ENCODE data around the gene ZNF512. TPM values are rescaled to one million over a fixed set of nuclear protein-coding genes. Genes with fewer than 3 reads are reported as not detected.

The ZNF512 gene
- total and polyA plus RNA-seq, 4 donors, result 10.5 to 64.9 (median 18.6) TPM

GRCh38 chr2:27671235-27671634 lies 88.4 kb downstream of the ZNF512 start:
- no peak for ATAC-seq (ENCODE audit: insufficient read depth, low FRiP score)
- H3K27ac ChIP-seq (ENCODE audit: low read depth in 1 of 2, low read length in 1 of 2), result no peak overlapping the region
- H3K4me1 ChIP-seq (ENCODE audit: control insufficient read depth in 5 of 5, insufficient read depth in 5 of 5, low read length in 5 of 5), result no peaks in the 10 kb centered on the region
- DNase-seq, result no peak
- H3K9me3 ChIP-seq (ENCODE audit: control insufficient read depth in 4 of 4, insufficient read depth in 3 of 4, low read length in 3 of 4), result no peaks in the 10 kb centered on the region
- H3K4me3 ChIP-seq, result no peak overlapping the region
- 92 to 98% methylated on average over 4 of the region's 4 CpGs for WGBS, 2 donors
- no peak for TF ChIP-seq CTCF (IDR thresholded peaks at IDR 0.05; ENCODE audit: control extremely low read depth, extremely low read depth)
- H3K9ac ChIP-seq (ENCODE audit: insufficient read depth in 1 of 2, low read length in 2 of 2), result no peak overlapping the region
- no peaks in the 10 kb centered on the region for H3K27me3 ChIP-seq (ENCODE audit: control insufficient read depth in 3 of 3, insufficient read depth in 3 of 3, low read length in 2 of 3)
- H3K36me3 ChIP-seq (ENCODE audit: control insufficient read depth in 4 of 4, insufficient read depth in 4 of 4, low read length in 4 of 4), result peaks cover 11 to 23% (median 13%) of the 10 kb centered on the region in 4 donors

Small RNAs within 50 kb of the gene (small RNA-seq; reads per million reads assigned to genes)
- not detected for gene RF00340 (ENCODE audit: low replicate concordance)

Other genes with a start within 250 kb of the ZNF512 start
- gene GTF3C2, start 226.3 kb upstream of the ZNF512 start, total RNA-seq, result 10 to 100 TPM; 46.4 to 61.8 TPM
- gene GTF3C2, start 226.3 kb upstream of the ZNF512 start, polyA plus RNA-seq, result 10 to 100 TPM; 28.7 to 41.0 TPM
- gene EIF2B4, start 212.7 kb upstream of the ZNF512 start, total RNA-seq, result 10 to 100 TPM; 19.6 to 37.3 TPM
- gene EIF2B4, start 212.7 kb upstream of the ZNF512 start, polyA plus RNA-seq, result 10 to 100 TPM; 37.3 to 55.4 TPM
- 100 to 1,000 TPM in 1 of 2 donors, 10 to 100 TPM in 1; 65.8 to 129 TPM for gene SNX17, start 212.4 kb upstream of the ZNF512 start, total RNA-seq
- gene SNX17, start 212.4 kb upstream of the ZNF512 start, polyA plus RNA-seq, result 100 to 1,000 TPM in 1 of 2 donors, 10 to 100 TPM in 1; 68.4 to 123 TPM
- gene ZNF513, start 202.3 kb upstream of the ZNF512 start, total RNA-seq, result 10 to 100 TPM in 1 of 2 donors, 1 to 10 TPM in 1; 8.0 to 21.1 TPM
- gene ZNF513, start 202.3 kb upstream of the ZNF512 start, polyA plus RNA-seq, result 10 to 100 TPM; 21.6 to 22.2 TPM
- 10 to 100 TPM; 45.9 to 66.0 TPM for gene PPM1G, start 173.5 kb upstream of the ZNF512 start, total RNA-seq
- 10 to 100 TPM; 57.5 to 76.2 TPM for gene PPM1G, start 173.5 kb upstream of the ZNF512 start, polyA plus RNA-seq
- 10 to 100 TPM; 80.3 to 93.6 TPM for gene NRBP1, start 154.4 kb upstream of the ZNF512 start, total RNA-seq
- 10 to 100 TPM; 46.8 to 79.4 TPM for gene NRBP1, start 154.4 kb upstream of the ZNF512 start, polyA plus RNA-seq
- 10 to 100 TPM; 13.6 to 37.9 TPM for gene KRTCAP3, start 140.7 kb upstream of the ZNF512 start, total RNA-seq
- gene KRTCAP3, start 140.7 kb upstream of the ZNF512 start, polyA plus RNA-seq, result 10 to 100 TPM; 37.4 to 50.2 TPM
- gene IFT172, start 93.3 kb upstream of the ZNF512 start, total RNA-seq, result 10 to 100 TPM; 44.7 to 52.2 TPM
- gene IFT172, start 93.3 kb upstream of the ZNF512 start, polyA plus RNA-seq, result 10 to 100 TPM; 17.8 to 26.6 TPM
- 1 to 10 TPM; 3.8 to 6.9 TPM for gene FNDC4, start 87.8 kb upstream of the ZNF512 start, total RNA-seq
- gene FNDC4, start 87.8 kb upstream of the ZNF512 start, polyA plus RNA-seq, result 1 to 10 TPM; 2.8 to 4.8 TPM
- under 1 TPM; 0.31 to 0.95 TPM for gene GCKR, start 86.2 kb upstream of the ZNF512 start, total RNA-seq
- under 1 TPM; 0.28 to 0.73 TPM for gene GCKR, start 86.2 kb upstream of the ZNF512 start, polyA plus RNA-seq
- gene CCDC121, start 46.0 kb downstream of the ZNF512 start, total RNA-seq, result 10 to 100 TPM in 1 of 2 donors, 1 to 10 TPM in 1; 4.8 to 12.8 TPM
- 1 to 10 TPM; 1.8 to 2.2 TPM for gene CCDC121, start 46.0 kb downstream of the ZNF512 start, polyA plus RNA-seq
- gene GPN1, start 46.0 kb downstream of the ZNF512 start, total RNA-seq, result 10 to 100 TPM; 25.0 to 30.7 TPM
- gene GPN1, start 46.0 kb downstream of the ZNF512 start, polyA plus RNA-seq, result 10 to 100 TPM; 16.4 to 29.7 TPM
- gene SUPT7L, start 80.6 kb downstream of the ZNF512 start, total RNA-seq, result 10 to 100 TPM; 29.7 to 40.0 TPM
- 10 to 100 TPM; 22.0 to 23.8 TPM for gene SUPT7L, start 80.6 kb downstream of the ZNF512 start, polyA plus RNA-seq
- gene SLC4A1AP, start 80.8 kb downstream of the ZNF512 start, total RNA-seq, result 10 to 100 TPM; 18.5 to 28.6 TPM
- gene SLC4A1AP, start 80.8 kb downstream of the ZNF512 start, polyA plus RNA-seq, result 10 to 100 TPM; 14.0 to 17.2 TPM
- gene MRPL33, start 188.7 kb downstream of the ZNF512 start, total RNA-seq, result 100 to 1,000 TPM in 1 of 2 donors, 10 to 100 TPM in 1; 59.9 to 174 TPM
- gene MRPL33, start 188.7 kb downstream of the ZNF512 start, polyA plus RNA-seq, result 100 to 1,000 TPM in 1 of 2 donors, 10 to 100 TPM in 1; 92.4 to 153 TPM

Measured in lung (tissue), 13 donors.